AML-193 (cell line): ENCODE measurements around the gene KDM4C.
"Not testable (repeated sequence)": the region's sequence is repeated elsewhere in the genome, so short reads cannot be mapped to it uniquely, and the experiment has no call there.

ENCODE experiments used
- DNase-seq, 2 experiments: peaks; one replicate each; lab custom pipeline; 2025; lab: John Stamatoyannopoulos, UW

KDM4C gene

DNA sequence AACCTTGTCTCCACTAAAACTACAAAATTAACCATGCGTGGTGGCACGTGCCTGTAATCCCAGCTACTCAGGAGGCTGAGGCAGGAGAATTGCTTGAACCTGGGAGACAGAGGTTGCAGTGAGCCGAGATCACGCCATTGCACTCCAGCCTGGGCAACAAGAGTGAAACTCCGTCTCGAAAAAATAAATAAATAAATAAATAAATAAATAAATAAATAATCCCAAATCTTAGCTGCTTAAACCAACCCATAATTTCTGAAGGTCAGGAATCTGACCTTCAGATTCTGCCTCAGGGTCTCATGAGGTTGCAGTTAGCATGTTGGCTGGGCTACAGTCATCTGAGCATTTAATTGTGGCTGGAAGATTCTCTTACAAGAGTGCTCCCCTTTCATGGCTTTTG lies 48.5 kb downstream of the KDM4C start:
- DNase-seq: not testable (repeated sequence)

DNA sequence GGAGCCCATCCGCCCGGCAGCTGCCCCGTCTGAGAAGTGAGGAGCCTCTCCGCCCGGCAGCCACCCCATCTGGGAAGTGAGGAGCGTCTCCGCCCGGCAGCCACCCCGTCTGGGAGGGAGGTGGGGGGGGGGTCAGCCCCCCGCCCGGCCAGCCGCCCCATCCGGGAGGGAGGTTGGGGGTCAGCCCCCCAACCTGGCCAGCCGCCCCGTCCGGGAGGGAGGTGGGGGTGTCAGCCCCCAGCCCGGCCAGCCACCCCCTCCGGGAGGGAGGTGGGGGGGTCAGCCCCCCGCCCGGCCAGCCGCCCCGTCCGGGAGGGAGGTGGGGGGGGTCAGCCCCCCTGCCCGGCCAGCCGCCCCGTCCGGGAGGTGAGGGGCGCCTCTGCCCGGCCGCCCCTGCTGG lies 49.9 kb downstream of the KDM4C start:
- DNase-seq: not testable (repeated sequence)

DNA sequence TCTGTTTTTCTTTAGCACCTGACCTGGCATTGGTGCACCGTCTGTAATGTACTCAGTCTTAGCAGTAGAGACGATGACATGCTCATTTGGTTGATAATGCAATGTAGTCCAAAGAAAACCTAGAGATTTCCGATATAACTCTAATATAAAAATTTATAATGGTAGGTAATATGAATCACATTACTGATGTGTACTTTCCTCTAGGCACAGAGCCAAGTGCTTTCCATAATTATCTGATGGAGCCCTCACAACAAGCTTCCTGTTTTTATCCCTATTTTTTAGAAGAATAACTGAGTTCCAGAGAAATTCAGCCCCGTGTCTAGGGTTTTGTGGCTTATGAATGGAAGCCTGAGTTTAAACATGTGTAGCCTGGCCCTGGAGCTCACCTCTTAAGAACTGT lies 53.7 kb downstream of the KDM4C start:
- no peak for DNase-seq

DNA sequence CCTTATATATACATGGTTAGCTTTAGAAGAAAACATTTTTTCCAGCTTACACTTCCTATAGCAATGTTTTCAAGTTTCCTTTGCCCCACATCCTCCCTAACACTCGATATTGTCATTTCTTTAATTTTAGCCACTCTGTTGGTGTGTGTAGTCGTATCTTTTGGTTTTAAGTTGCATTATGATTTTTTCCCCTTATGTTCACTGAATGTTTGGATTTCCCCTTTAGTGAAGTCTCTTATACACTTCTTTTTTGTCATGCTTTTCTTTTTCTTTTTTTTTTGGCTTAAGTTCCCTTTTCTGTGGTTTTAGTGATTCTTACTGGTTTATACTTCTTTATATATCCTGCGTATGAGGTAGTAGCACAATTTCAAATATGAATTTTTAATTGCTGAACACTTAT lies 58.8 kb downstream of the KDM4C start:
- no peak for DNase-seq

DNA sequence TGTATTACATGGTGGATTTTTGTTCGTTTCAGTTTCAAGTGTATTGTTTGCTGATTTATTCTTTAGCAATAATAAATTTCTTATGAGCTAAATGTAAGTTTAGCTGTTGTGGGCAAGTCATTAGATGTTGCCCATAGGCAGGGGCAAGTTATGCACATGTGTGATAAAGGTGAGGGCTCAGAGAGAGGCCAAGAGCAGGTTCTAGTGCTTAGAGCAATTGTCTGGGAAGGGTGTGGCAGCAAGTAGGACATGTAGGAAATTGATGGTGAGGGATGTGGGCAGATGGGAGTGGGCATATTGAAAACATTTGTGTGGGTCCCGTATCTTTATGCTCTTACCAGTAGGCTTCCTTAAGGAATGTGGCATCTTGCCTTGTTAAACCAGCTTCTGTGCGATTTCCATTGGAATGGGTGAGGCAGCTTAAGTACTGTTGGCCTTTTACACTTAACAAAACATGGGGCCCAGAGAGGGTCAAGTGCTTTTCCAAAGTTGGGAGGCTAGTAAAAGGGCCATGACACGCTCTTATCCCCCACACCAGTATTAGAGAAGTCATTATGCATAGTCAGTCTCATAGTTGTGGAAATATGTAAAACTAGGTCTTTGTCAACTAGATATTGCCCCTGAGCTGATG lies 60.6 kb downstream of the KDM4C start:
- DNase-seq: no peak

DNA sequence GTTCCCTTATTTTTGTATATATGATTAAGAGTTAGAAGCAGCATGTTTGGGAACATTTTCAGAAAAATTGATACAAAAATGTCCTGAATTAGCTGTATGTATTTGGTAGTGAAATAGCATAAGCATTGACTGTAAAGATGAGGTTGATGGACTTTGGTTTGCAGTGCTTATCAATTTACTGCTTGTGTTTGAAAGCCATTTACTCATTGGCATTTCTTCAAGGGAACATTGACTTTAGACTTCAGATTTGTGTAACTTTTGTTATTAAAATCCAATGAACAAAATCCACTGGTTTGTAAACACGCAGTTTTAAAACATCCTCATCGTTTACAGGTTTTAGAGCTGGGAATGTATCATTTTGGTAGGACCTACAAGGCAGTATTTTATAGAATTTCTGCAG lies 61.3 kb downstream of the KDM4C start:
- no peak for DNase-seq

DNA sequence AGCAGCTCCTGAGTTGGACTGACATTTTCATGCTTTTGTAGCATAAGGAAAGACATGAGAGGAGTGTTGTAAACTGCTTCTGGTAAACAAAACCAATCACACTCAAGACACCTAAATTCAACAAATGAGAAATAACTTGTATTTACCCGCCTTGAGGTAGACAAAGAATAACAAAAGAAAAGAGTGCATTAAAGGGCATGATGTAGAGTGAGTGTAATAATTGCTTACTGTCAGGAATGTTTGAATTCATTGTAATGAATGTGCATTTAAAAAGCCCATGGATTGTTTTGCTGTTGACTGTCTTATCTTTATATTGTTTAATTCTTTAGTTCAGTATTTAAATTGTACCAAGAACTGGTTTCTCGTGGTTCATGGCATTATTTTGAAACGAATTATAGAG lies 61.8 kb downstream of the KDM4C start:
- no peak for DNase-seq

DNA sequence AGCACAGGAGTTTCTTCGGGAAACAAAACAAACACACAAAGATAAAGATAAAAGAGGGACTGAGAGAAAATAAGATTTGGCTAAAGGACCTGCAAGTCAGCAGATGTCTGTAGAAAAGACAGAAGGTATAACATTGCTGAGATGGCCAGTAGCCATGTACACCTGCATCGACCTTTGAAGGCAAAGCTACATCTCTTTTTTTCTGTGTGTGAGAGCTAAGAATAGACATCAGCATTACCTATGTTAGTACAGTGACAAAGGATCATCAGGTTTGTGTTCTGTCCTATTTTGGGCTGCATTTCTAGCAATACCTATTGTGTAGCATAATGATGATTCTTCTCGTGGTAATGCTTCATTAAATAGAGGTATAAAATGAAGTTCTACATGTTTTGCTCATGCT lies 64.9 kb downstream of the KDM4C start:
- DNase-seq: no peak

DNA sequence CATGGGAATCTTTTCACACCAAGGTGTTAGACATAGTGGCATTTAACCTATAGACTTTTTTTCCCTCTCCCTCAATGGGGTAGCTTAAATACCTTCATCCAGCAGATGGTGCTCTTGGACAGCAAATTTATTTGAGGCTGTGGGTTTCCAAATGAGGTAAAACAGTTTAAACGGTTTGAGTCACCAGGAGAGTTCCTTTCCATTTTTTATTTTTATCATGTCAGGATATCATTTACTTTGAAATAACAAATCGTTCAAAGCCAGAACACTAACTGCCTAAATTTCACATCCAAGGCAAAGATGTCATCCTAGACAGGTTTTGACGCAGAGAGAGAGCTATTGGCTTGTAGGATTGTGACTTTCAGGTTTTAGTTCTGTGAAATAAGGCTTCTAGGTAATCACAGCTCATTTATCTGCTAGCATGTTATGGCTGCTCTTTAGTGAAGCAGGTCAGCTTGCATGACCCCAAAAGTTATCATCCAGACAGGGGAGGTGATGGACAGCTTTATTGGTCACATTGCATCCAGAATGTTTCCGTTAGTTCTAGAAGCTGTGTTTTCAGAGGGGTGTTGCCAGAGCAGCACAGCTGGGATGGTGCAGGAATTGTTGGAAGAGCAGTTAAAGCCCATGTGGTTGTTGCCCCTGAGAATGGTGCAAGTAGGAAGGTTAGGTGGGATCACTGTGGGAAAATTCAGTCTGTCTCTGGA lies 69.8 kb downstream of the KDM4C start:
- peak; percentile 14 to 33 for DNase-seq

DNA sequence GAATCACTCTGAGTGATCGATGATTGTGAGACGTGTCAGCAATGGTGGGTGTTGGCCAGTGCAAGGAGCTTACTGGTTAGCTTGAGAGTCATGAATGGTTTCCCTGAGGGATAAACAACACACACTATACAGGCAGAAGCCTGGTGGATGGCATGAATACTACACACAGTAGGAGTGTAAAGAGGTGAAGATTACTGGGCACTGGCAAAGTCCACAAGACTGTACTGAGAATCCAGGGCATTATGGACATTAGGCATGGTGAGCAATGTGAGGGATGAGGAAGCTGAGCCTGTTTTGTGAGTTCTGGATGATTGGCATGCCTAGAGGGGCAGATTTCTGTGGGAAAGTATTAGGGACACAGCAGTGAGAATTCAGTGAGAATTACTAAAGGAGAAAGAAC lies 71.3 kb downstream of the KDM4C start:
- DNase-seq: no peak

DNA sequence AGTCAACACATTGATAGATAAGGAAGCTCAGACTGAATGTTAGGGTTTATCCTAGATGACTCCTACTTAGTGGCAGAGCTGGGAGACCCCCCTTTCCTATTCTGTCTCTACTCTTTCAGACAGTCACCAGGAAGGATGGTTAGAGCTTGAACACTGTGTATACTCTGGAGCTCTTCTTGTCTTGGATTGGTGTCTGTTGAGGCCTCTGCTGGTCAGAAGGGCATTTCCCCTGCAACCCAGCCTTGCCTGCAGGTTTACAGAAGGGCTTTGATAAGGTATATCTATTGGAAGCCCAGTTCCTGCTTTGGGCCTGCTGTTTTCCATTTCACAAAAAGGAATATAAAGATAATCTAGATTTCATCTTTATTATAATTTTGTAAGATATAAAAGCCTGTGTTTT lies 71.8 kb downstream of the KDM4C start:
- no peak for DNase-seq

DNA sequence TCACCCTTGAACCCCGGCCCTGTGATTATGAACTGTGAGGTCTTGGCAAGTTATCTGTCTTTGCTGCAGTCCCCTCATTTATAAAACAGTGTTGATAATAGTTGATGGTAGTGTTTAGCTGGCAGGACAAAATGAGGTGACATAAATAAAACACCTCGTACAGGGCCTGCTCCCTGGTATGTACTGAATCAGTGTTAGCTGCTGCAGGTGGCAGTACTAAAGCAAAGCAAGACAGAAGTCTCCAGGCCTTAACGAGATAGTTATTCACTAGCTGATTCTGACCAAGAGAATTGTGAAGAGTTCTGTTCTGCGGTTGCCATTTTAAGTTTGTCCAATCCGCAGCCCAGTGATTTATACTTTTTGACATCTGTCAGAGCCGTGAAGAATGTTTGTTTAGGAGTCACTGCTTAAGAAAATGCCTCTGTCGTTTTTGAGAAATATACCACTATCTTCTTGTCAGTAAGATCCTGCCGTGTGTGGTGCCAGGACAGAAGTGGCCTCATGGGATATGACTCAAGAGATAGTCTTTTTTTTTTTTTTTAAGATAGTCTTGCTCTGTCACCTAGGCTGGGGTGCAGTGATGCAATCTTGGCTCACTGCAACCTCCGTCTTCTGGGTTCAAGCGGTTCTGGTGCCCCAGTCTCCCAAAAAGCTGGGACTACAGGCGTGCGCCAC lies 75.9 kb downstream of the KDM4C start:
- no peak for DNase-seq

DNA sequence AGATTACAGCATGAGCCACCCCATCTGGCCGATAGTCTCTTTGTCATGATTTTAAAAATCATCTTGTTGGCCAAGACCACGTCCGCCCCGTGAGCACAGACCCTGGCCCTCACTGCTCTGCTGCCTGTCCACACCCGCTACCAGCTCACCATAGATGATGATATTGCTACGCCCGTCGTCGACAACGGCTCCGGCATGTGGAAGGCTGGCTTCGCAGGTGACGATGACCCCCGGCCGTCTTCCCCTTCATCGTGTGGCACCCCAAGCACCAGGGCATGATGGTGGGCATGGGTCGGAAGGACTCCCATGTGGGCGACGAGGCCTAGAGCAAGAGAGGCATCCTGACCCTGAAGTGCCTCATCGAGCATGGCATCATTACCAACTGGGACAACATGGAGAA lies 76.5 kb downstream of the KDM4C start:
- no peak for DNase-seq

DNA sequence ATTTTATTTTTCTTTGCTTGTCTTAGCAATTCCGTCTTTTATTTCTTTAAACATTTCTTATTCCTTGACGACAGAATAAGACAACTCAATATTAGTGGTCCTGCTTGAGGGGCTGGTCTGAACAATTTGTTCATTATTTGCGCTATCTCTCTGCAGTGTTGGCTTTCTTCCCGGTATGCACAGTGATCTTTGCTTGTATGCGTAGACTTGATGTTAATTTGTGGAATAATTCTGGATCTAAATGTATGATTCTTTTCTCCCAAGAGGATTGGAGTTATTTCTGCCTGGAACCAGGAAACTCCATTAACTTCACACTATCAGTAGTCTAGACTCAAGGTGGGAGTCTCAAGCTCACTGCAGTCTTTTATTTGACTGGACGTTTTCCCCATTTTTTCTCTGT lies 80.4 kb downstream of the KDM4C start:
- DNase-seq: no peak

DNA sequence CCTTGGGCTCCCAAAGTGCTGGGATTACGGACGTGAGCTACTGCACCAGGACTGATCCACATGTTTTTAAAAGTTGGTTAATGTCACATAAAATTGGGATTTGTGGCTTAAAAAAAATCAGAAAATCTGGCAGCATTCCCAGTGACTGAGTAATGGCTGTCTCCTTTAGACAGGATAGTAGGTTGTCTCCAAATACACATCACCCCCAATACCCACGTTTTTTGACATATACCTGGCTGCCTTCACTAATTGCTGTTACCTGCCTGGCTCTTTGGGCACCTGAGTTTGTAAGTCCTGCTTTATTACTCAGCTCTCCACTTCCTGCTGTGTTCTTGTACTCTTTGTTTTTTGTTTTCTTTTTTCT lies 84.8 kb downstream of the KDM4C start:
- no peak for DNase-seq

DNA sequence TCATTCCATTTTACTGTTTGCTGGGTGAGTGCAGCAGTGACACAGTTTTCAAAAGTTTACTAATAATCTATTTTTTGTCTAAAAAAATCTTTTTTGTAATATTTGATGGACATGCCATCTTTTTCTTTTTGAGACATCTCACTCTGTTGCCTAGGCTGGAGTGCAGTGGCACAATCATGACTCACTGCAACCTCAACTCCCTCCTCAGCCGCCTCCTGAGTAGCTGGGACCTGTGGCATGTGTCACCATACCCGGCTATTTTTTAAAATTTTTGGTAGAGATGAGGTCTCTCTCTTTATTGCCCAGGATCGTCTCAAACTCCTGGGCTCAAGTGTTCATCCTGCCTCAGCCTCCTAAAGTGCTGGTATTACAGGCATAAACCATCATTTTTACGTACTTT lies 86.0 kb downstream of the KDM4C start:
- no peak for DNase-seq

DNA sequence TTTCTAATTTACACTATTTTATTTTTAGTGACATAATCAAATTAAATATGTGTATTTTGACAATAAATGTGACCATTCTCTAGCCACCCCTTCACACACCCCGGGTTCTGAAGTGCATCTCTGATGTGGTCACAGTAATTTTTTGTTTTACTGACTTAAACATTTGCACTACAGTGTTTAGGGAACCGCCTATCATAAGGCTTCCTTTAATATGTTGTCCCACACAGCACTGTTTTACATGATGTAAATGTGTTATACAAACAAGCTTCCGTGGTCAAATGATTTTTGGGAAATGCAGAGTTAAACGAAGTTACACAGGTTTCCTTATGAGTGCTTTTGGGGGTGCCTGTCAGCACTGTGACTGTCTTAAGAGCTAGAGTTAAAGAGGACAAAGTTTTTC lies 86.5 kb downstream of the KDM4C start:
- DNase-seq: no peak

DNA sequence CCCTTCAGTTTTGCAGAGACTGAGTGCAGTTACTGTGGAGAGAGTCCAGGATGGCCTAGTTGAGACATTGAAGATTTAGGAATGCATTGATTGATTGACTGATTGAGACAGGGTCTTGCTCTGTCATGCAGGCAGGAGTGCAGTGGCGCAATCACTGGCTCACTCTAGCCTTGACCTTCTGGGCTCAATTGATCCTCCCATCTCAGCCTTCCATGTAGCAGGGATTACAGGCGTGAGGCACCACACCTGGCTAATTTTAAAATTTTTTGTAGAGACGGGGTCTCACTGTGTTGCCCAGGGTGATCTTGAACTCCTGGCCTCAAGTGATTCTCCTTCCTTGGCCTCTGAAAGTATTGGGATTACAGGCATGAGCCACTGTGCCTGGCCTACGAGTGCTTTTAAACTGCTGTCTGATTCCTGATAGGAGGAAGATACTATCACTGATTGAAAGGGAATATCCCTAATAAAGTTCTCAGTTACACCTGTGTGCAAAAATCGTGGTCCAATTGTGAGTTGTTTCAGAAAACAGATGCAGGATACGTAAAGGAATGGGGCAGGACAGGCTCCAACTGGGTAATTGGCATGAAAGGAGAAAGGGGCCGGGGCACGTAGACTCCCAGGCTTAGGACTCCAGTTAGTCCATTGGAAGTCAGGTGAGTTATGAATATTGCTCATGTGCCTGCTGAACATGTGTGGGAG lies 87.5 kb downstream of the KDM4C start:
- no peak for DNase-seq

DNA sequence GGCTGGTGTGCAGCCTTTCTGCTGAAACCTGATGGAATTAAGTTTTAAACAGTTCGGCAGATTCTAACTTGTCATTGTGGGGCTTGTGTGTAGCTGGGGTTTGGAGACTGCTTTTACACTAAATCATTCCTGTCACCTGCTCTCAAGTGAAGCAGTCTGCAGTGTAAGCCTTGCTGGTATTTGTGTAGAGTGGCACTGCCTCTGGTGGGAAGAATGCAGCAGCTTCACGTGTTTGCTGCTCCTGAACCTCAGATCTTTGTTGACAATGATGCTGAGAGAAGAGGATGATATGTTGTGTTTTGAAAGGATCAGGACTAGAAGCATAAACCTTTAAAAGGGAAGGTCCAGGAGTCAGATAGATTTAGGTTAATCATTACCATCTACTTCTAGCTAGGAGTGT lies 88.1 kb downstream of the KDM4C start:
- DNase-seq: no peak

DNA sequence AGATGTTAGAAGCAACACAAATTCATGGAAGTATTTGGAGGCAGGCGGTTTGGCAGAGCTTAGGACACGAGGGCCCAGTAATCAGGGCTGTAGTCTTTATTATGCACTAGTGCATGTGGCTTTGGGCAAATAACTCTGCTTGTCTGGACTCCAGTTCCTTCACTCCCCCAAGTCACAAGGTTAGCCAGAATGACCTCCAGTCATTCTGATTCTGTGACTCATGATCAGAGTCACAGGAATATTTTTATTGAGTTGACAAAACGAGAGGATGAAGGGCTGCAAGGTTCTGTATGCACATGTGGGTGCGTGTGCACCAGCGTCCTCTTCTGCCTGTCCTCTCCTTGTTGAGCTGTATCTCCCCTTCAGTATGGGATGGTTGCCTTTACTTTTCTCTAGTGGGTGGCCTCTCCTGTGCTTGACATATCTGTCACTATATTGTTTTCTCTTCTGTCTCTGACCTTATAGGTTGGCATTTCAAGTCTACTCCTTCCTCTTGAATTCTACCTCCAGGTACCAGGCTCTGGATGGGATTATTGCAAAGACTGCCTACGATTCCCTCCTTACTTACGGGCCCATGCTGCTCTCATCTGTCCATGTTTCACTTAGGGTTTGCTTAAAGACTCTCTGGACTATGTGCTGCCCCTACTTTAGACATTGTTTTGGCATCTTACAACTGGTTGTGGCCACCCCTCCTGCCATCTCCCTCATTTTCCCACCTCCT lies 94.6 kb downstream of the KDM4C start:
- DNase-seq: no peak

DNA sequence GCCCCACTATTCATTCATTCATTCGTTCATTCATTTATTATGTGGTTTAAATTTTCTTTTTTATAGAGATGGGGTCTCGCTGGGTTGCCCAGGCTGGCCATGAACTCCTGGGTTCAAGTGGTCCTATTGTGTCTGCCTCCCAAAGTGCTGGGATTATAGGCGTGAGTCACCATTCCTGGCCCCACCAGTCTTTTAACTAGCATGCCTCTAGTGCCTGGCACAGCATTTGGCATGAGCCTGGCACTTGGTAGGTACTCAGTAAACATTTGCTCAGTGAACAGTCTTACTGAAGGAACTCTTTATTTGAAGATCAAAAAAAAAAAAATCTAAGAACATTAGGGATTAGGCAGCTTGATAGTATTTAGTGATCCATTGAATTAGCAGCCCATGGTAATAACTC lies 98.1 kb downstream of the KDM4C start:
- DNase-seq: no peak

DNA sequence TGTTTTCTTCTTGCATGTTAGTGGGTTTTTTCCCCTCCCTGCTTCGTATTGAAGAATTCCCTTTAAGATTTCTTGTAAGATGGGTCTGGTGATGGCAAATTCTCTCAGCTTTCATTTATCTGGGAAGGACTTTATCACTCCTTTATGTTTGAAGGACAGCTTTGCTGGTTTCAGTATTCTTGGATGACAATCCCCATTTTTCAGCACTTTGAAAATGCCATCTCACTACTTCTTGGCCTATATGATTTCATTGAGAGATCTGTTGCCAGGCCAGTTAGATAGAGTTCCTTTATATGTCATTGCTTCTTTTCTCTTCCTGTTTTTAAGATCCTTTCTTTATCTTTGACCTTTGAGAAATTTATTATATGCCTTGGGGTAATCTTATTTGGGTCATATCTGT lies 106.3 kb downstream of the KDM4C start:
- DNase-seq: no peak
